Cardiac muscle cell (in vitro differentiated cells and primary cell): ENCODE results near the gene DOCK8. TPM values are rescaled to one million over a fixed set of nuclear protein-coding genes. Genes with fewer than 3 reads are reported as not detected.

ENCODE experiments used
- DNase-seq, 2 donors: peaks; one replicate each; pipeline versions ENCODE4 v3.0.0 to v3.0.0-alpha.2; 2010 to 2017; ENCODE audit warnings: low read depth in 1 of 2, low spot score in 1 of 2
- H3K27ac ChIP-seq: fragments of 200-600 bp; sonication (generic); 2 replicates; pipeline ENCODE4 v1.5.1; 2016
- H3K27me3 ChIP-seq: fragments of 200-600 bp; sonication (generic); 2 replicates; pipeline ENCODE4 v1.6.0; 2016; ENCODE audit warnings: control low read depth
- H3K36me3 ChIP-seq: fragments of 200-600 bp; sonication (generic); 2 replicates; pipeline ENCODE4 v1.5.1; 2016; ENCODE audit warnings: control low read depth
- H3K4me1 ChIP-seq: fragments of 200-600 bp; sonication (generic); 2 replicates; pipeline ENCODE4 v1.8.1; 2017; ENCODE audit warnings: low read depth, mild to moderate bottlenecking, mixed run types
- H3K4me3 ChIP-seq: fragments of 200-600 bp; sonication (generic); 2 replicates; pipeline ENCODE4 v1.5.1; 2016; ENCODE audit warnings: mild to moderate bottlenecking
- H3K9me3 ChIP-seq: fragments of 200-600 bp; sonication (generic); 2 replicates; pipeline ENCODE4 v1.5.1; 2017; ENCODE audit warnings: low read depth, mild to moderate bottlenecking, control low read depth
- polyA plus RNA-seq: library from polyadenylated mRNA; unstranded; fragments of >200 nt; fragmentation: Nextera tagmentation; extraction: Ambion mirVana; gene quantifications from 2 replicates; pipeline ENCODE4 v1.2.1, GENCODE V29; 2016
- total RNA-seq: library from RNA; depleted of rRNA; stranded (reverse); fragments of >200 nt; gene quantifications from 2 replicates; pipeline ENCODE4 v1.2.3, GENCODE V29; 2016
- TF ChIP-seq, protein P1 (sequence below): IDR thresholded peaks from 2 replicates; pipeline ENCODE4 v1.5.1; 2012; ENCODE audit warnings: low read depth, mild to moderate bottlenecking, low read length

Gene DOCK8
- total and polyA plus RNA-seq, 2 experiments from 2014 or later, result 2.0 TPM; not detected in 1

GRCh38 chr9:304106-304505, 89.4 kb downstream of the DOCK8 start:
- H3K9me3 ChIP-seq, result no peaks in the 10 kb centered on the region
- H3K36me3 ChIP-seq, result no peaks in the 10 kb centered on the region
- H3K4me3 ChIP-seq, result no peak overlapping the region
- no peak overlapping the region for H3K27ac ChIP-seq
- H3K4me1 ChIP-seq, result no peaks in the 10 kb centered on the region
- TF ChIP-seq, protein P1, sequence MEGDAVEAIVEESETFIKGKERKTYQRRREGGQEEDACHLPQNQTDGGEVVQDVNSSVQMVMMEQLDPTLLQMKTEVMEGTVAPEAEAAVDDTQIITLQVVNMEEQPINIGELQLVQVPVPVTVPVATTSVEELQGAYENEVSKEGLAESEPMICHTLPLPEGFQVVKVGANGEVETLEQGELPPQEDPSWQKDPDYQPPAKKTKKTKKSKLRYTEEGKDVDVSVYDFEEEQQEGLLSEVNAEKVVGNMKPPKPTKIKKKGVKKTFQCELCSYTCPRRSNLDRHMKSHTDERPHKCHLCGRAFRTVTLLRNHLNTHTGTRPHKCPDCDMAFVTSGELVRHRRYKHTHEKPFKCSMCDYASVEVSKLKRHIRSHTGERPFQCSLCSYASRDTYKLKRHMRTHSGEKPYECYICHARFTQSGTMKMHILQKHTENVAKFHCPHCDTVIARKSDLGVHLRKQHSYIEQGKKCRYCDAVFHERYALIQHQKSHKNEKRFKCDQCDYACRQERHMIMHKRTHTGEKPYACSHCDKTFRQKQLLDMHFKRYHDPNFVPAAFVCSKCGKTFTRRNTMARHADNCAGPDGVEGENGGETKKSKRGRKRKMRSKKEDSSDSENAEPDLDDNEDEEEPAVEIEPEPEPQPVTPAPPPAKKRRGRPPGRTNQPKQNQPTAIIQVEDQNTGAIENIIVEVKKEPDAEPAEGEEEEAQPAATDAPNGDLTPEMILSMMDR, result no peak
- H3K27me3 ChIP-seq, result no peaks in the 10 kb centered on the region
- no peak for DNase-seq

- no peak for DNase-seq
- TF ChIP-seq, protein P1, result no peak
- H3K36me3 ChIP-seq, result no peaks in the 10 kb centered on the region
- no peak overlapping the region for H3K27ac ChIP-seq
- no peaks in the 10 kb centered on the region for H3K27me3 ChIP-seq
- H3K4me3 ChIP-seq, result no peak overlapping the region
- no peaks in the 10 kb centered on the region for H3K4me1 ChIP-seq
- H3K9me3 ChIP-seq, result no peaks in the 10 kb centered on the region
Measured at GRCh38 chr9:304519-305185, 90.0 kb downstream of the DOCK8 start.

DNA sequence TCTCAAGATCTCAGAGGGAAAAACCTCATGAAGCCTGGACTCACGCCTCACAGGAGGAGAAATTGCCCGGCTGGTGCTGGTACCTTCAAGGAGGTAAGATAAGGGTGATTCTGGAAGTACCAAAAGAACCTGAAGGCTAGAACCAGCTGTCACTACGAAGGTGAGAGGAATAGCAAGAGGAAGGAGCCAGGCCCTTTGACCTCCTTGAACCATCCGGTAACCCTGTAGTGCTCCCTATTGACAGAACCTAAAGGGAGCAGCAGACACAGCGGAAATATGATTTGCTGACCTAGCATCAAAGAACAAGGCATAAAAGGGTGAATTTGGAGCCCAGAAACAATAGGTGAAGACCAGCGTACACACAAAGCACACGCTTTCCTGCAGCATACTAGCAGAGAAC, 92.2 kb downstream of the DOCK8 start:
- no peak overlapping the region for H3K27ac ChIP-seq
- no peaks in the 10 kb centered on the region for H3K27me3 ChIP-seq
- DNase-seq, result peak in 1 of 2 donors; percentile 2
- H3K9me3 ChIP-seq, result no peaks in the 10 kb centered on the region
- H3K4me1 ChIP-seq, result no peaks in the 10 kb centered on the region
- TF ChIP-seq, protein P1, result no peak
- no peaks in the 10 kb centered on the region for H3K36me3 ChIP-seq
- H3K4me3 ChIP-seq, result no peak overlapping the region

DNA sequence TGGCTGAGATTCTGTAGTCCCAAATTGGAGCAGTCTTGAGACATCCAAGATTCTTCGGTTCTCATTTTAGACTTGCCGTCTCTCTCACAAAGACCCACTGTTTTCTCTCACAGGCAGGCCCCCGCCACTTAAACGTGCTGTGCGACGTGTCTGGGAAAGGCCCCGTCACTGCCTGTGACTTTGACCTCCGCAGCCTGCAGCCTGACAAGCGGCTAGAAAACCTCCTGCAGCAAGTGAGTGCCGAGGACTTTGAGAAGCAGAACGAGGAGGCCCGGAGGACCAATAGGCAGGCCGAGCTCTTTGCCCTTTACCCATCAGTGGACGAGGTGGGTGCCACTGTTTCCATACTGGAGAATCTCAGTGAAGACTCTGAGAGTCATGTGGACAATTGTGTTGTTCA, 97.2 kb downstream of the DOCK8 start:
- H3K4me1 ChIP-seq, result peaks cover 8% of the 10 kb centered on the region
- TF ChIP-seq, protein P1, result no peak
- no peaks in the 10 kb centered on the region for H3K9me3 ChIP-seq
- H3K27ac ChIP-seq, result no peak overlapping the region
- no peaks in the 10 kb centered on the region for H3K27me3 ChIP-seq
- no peaks in the 10 kb centered on the region for H3K36me3 ChIP-seq
- no peak overlapping the region for H3K4me3 ChIP-seq
- peak in 1 of 2 donors; percentile 23 for DNase-seq

- H3K27ac ChIP-seq, result no peak overlapping the region
Measured at GRCh38 chr9:312596-313320, 98.1 kb downstream of the DOCK8 start.

More at GRCh38 chr9:312596-313320, 98.1 kb downstream of the DOCK8 start:
- TF ChIP-seq, protein P1, result no peak
- peaks cover 8% of the 10 kb centered on the region for H3K4me1 ChIP-seq
- H3K9me3 ChIP-seq, result no peaks in the 10 kb centered on the region
- no peak overlapping the region for H3K4me3 ChIP-seq
- H3K36me3 ChIP-seq, result no peaks in the 10 kb centered on the region
- no peak for DNase-seq
- H3K27me3 ChIP-seq, result no peaks in the 10 kb centered on the region
